GM21390 (cell line): ENCODE data around the gene PDCD1LG2.
A peak's percentile ranks its signal among the peaks of the same experiment; 100 is the strongest.
"Not testable (repeated sequence)": the region's sequence is repeated elsewhere in the genome, so short reads cannot be mapped to it uniquely, and the experiment has no call there.

Source experiments
- ATAC-seq: cut with Tn5 transposase; IDR thresholded peaks from one replicate; pipeline ENCODE4 v1.9.1; 2021; ENCODE audit not compliant: unreplicated experiment

Gene PDCD1LG2

GRCh38 chr9:5563417-5563815 is 53.1 kb downstream of the PDCD1LG2 start:
- no peak for ATAC-seq

DNA sequence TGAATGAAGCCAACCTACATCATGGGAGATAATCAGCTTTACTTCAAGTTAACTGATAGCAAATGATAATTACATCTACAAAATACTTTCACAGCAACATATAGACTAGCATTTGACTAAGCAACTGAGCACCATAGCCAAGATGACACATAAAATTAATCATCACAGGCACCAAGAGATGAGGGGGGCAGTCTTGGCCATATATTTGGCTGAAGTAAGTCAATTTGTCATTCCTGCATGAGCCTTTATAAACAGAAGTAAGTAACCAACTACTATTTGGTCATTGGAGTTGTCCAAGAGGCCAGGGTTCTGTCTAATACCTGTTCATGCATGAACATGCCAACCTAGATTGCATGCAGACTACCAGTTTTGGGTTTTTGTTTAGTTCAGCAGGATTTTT is 53.6 kb downstream of the PDCD1LG2 start:
- no peak for ATAC-seq

DNA sequence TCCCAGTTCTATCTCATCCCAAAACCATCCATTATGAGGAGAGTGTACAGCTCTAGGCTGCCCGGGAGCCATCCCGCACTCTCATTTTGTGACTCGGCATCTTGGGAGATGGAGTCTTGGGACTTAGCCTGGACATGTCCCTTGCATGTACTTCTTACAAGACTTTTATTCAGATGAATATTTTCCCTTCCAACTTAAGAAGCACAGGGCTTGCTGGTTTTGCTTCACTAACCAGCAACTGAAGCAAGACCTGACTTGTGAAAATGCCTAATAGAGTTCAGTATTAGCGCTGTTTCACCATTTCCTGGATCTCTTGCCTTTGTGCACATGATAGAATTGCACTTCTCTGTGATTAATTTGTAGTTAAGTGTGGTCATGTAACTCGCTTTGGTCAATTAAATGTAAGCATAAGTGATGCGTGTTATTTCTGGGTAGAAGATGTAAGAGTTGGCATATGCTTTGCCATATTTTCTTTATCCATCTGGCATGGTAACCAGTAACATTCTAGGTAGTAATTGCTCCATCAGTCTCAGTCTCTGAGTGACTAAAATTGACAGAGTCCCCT is 55.8 kb downstream of the PDCD1LG2 start:
- peak; percentile 71 for ATAC-seq

GRCh38 chr9:5568868-5569267 is 58.5 kb downstream of the PDCD1LG2 start:
- no peak for ATAC-seq

GRCh38 chr9:5569409-5569808 is 59.1 kb downstream of the PDCD1LG2 start:
- no peak for ATAC-seq

DNA sequence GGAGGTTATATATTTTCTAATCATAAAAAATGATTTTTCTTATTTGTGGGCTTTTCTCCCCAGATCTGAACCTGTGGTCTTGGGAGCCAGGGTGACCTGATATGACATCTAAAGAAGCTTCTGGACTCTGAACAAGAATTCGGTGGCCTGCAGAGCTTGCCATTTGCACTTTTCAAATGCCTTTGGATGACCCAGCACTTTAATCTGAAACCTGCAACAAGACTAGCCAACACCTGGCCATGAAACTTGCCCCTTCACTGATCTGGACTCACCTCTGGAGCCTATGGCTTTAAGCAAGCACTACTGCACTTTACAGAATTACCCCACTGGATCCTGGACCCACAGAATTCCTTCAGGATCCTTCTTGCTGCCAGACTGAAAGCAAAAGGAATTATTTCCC is 59.6 kb downstream of the PDCD1LG2 start:
- no peak for ATAC-seq

DNA sequence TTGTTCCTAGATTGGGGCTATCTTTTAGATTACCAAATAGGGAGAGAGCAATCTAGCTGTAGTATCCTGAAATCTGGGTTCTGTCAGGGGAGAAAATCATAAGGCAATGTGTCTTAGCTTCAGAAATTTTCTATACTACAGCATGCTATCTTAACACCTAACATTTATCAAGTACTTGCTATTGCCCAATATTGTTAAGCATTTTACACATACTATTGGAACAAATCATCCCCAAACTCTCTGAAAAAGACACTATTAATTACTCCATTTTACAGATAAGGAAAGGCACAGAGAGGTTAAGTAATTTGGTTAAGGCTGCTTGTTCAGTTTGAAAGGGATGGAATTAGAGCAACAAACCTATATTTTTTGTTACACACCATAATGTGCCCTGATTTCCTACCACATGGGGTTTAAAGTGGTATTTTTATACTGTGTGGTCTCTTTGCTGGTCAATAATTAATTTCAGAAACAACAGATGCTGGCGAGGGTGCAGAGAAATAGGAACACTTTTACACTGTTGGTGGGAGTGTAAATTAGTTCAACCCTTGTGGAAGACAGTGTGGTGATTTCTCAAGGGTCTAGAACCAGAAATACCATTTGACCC is 61.4 kb downstream of the PDCD1LG2 start:
- no peak for ATAC-seq

- no peak for ATAC-seq
Measured at GRCh38 chr9:5574097-5574496, 63.8 kb downstream of the PDCD1LG2 start.

GRCh38 chr9:5575000-5575399 is 64.7 kb downstream of the PDCD1LG2 start:
- no peak for ATAC-seq

DNA sequence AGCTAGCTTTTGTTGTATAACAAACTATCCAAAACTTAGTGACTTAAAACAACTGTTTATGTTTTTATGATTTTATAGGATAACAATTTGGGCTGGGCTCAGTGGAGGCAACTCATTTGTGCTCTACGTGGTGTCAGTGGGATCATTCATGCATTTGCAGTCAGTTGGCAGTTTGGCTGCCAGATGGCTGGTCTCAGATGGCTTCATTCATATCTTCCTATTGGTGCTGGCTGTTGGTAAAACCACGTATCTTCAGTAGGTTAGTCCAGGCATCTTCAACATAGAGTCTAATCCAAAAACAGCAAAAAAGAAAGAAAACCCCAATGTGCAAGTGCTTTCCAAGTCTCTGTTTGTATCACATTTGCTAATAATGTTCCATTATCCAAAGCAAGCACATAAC is 66.9 kb downstream of the PDCD1LG2 start:
- no peak for ATAC-seq

DNA sequence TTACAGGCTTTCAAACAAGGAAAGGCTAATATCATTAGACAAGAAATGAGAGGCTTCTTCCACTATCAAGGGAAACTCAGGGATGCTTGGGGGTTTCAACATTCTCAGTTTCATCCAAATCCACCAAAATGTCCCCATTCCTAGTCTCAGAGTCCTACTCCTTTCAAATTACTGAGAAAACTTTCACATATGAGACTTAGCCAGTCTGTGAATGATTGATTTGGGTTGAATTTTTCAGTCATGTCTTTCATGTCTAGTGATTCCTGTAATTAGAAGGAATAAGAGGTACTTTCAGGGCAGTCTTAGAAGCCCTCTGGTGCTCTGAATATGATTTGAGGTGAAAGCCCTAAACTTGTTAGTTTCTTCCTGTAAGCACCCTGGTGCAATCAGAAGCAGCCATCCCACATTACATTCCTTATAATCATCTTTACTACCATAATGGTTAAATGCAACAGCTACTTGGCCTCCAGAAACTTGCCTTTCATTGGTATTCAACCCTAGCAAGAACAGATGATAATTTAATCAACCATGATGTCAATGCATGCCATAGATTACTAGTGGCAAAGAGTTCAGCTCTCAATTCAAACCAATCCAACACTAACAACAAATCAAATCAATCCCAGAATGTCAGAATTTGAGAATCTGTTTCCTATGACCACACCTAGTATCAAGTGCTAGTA is 67.8 kb downstream of the PDCD1LG2 start:
- no peak for ATAC-seq

DNA sequence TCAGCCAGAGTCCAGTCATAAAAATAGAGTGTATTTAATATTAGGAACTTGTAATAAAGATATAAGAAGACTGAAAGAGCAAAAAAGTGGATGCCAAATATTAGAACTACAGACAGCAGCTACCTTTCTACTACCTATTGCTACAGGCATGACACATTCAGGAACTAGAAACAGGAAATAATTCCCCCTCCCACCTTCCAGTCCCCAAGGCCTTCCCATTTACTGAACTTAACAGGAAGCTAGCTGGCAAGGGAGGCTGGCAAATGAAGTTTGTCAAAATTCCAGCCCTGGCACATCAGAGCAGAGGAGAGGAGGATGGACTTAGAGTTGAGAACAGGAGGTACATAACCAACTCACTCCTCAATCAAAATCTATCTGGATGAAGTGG is 68.4 kb downstream of the PDCD1LG2 start:
- no peak for ATAC-seq

DNA sequence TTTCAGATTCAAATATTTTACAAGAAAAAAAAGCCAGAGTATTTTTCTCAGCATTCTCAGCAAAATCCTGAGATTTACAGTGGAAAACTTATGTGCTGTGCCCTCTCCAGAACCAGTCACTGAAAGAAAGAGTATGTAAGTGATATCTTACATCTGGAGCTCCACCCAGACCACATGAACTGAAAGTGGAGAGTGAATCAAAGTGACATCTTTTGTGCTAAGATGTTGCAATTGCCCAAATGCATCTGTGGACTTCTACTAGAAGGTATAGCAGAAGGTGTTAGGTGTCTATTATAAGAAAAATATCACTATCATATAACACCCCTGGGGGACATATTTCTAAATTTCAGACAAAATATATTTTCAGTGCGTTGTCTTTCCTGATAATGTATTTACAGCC is 69.5 kb downstream of the PDCD1LG2 start:
- ATAC-seq: no peak

- no peak for ATAC-seq
Measured at GRCh38 chr9:5580650-5581049, 70.3 kb downstream of the PDCD1LG2 start.

GRCh38 chr9:5581706-5582105 is 71.4 kb downstream of the PDCD1LG2 start:
- ATAC-seq: not testable (repeated sequence)

GRCh38 chr9:5582835-5583195 is 72.5 kb downstream of the PDCD1LG2 start:
- peak; percentile 50 for ATAC-seq

GRCh38 chr9:5586391-5586802 is 76.1 kb downstream of the PDCD1LG2 start:
- ATAC-seq: peak; percentile 28

GRCh38 chr9:5587024-5587423 is 76.7 kb downstream of the PDCD1LG2 start:
- no peak for ATAC-seq

- ATAC-seq: no peak
Measured at GRCh38 chr9:5592231-5592630, 81.9 kb downstream of the PDCD1LG2 start.

DNA sequence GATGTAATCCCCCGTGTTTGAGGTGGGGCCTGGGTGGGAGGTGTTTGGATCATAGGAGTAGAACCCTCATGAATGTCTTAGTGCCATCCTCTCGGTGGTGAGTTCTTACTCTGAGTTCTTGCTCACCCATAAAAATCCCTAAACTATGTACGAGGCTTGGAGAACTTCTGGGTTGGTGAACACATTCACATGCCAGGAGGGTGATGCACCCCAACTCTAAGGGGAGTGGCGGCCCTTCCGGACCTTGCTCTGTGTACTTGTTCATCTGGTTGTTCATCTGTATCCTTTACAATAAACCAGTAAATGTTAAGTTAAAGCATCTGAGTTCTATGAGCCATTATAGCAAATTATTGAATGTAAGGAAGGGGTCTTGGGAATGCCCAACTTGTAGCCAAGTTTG is 82.6 kb downstream of the PDCD1LG2 start:
- ATAC-seq: no peak

- ATAC-seq: peak; percentile 61
Measured at GRCh38 chr9:5593904-5594303, 83.6 kb downstream of the PDCD1LG2 start.

DNA sequence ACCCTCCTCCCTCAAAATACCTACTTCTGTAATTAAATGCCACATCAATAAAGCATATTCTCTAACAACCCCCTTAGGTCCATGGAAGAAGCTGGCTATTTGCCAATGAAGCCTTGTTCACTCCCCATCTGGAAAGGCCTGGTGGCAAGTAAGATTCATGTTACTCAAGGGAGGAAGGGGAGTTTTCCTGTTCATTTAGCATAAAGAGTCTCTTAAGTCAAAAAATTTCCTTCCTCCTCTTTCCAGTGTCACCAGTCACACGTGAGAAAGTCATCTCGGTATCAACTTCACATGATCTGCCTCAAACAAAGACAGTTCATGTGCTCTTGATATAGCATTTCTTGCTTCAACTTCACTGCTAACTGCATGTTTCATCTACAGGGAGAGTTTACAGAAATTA is 85.8 kb downstream of the PDCD1LG2 start:
- ATAC-seq: no peak
